Left ventricle myocardium inferior (tissue), 1 donor: ENCODE measurements around the gene SLC2A11. TPM values are rescaled to one million over a fixed set of nuclear protein-coding genes. Genes with fewer than 3 reads are reported as not detected.

Source experiments
- DNase-seq: peaks from one replicate; pipeline ENCODE4 v3.0.0-alpha.2; 2020
- H3K27ac ChIP-seq: fragments of 200-600 bp; replicated peaks from 2 replicates; pipeline ENCODE4 v1.8.0; 2021
- H3K27me3 ChIP-seq: fragments of 200-600 bp; 2 replicates; pipeline ENCODE4 v1.8.0; 2021; ENCODE audit warnings: low read depth
- H3K36me3 ChIP-seq: fragments of 200-600 bp; 2 replicates; pipeline ENCODE4 v1.8.0; 2021
- H3K4me1 ChIP-seq: fragments of 200-600 bp; 2 replicates; pipeline ENCODE4 v1.8.0; 2021
- H3K4me3 ChIP-seq: fragments of 200-600 bp; 2 replicates; pipeline ENCODE4 v1.8.0; 2021; ENCODE audit warnings: mild to moderate bottlenecking, moderate library complexity
- H3K9me3 ChIP-seq: fragments of 200-600 bp; replicated peaks from 2 replicates; pipeline ENCODE4 v1.8.0; 2021
- CTCF ChIP-seq: fragments of 200-600 bp; IDR thresholded peaks from 2 replicates; pipeline ENCODE4 v1.8.0; 2021; ENCODE audit warnings: antibody characterized with exemption, mild to moderate bottlenecking, borderline replicate concordance
- intact Hi-C: fragments of 100-400 bp; cut with micrococcal nuclease; formaldehyde crosslinking; loops from one replicate; pipeline ENCODE4 v1.11.0; 2022
- long read RNA-seq: library from polyadenylated mRNA; unstranded; transcript quantifications from one replicate; pipeline ENCODE4 v2.0.0, GENCODE V29; 2021
- total RNA-seq: library from RNA; stranded (reverse); fragmentation: NEBNext Ultra II Directional; extraction: Animal tissue kit (Norgen Biotek cat#: 25700); gene quantifications from one replicate; pipeline ENCODE4 v1.2.1, GENCODE V29; 2021
- donor health status: DM: no; HTN: yes; CAD: no; lungs with severe emphysema.

Gene SLC2A11, protein sequence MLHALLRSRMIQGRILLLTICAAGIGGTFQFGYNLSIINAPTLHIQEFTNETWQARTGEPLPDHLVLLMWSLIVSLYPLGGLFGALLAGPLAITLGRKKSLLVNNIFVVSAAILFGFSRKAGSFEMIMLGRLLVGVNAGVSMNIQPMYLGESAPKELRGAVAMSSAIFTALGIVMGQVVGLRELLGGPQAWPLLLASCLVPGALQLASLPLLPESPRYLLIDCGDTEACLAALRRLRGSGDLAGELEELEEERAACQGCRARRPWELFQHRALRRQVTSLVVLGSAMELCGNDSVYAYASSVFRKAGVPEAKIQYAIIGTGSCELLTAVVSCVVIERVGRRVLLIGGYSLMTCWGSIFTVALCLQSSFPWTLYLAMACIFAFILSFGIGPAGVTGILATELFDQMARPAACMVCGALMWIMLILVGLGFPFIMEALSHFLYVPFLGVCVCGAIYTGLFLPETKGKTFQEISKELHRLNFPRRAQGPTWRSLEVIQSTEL
- 22.0 TPM for total RNA-seq
- long read RNA-seq, partial matches to known transcripts: 15 of 28 reads
- long read RNA-seq, other reads (novel, unspliced or antisense): 10 of 28 reads

DNA sequence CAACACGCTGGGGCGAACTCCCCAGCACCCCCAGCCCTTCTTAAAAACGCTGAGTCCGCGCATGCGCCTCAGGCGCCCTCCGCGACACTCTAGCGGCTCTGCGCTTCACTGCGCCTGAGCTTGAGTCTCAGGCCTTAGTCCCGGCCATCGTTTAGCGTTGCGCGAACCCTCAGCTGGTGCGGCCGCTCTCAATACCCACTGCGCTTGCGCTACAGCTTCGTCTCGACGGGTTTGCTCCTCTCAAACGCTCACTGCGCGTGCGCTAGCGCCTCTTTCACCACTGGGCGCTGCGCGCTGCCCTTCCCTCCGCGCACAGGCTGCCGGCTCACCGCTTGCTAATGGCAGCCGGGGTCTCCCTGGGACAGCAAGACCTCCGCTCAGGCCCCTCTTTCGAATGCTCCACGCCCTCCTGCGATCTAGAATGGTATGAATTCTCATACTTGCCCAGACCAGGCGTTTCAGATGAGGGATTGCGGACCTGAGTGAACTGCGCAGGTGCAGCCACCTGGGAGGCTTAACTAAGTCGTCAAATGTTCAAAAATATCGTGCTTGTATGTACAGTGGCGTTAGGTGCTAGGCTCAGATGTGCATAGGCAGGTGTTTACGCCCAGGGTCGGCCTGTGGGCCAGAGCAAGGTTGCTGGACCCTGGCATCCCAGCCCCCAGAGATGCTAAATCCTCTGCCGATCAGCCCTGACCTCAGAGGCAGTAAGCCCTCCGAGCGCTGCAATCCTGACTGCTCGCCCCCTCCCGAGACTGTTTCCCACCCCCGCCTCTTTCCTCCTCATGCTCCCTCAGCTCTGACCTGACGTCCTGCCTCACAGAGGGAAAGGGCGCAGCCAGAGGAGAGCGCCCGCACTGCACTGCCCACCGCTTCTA, at the start of gene SLC2A11:
SLC2A11 (plus strand) TSS at position 270 of the 878 bp plus-strand sequence; CDS start at position 395, 125 bp downstream.
- H3K36me3 ChIP-seq: peaks cover 3% of the 10 kb centered on the region
- H3K9me3 ChIP-seq: no peaks in the 10 kb centered on the region
- H3K4me3 ChIP-seq: peak within 1 kb of the TSS; percentile 89
- DNase-seq: peak; percentile 97
- peak within 1 kb of the TSS; percentile 97 for H3K27ac ChIP-seq
- no peaks in the 10 kb centered on the region for H3K27me3 ChIP-seq
- peak; percentile 52 for TF ChIP-seq CTCF
- intact Hi-C loops: no loop called here
- peaks cover 31% of the 10 kb centered on the region for H3K4me1 ChIP-seq

GRCh38 chr22:23812378-23812777, 45.3 kb upstream of the SLC2A11 start:
- H3K27me3 ChIP-seq: no peaks in the 10 kb centered on the region
- no peak for DNase-seq
- intact Hi-C loops: no loop called here
- peaks cover 58% of the 10 kb centered on the region for H3K36me3 ChIP-seq
- no peak overlapping the region for H3K4me3 ChIP-seq
- peak overlapping the region; percentile 67 for H3K27ac ChIP-seq
- no peaks in the 10 kb centered on the region for H3K9me3 ChIP-seq
- H3K4me1 ChIP-seq: peaks cover 39% of the 10 kb centered on the region
- no peak for TF ChIP-seq CTCF

DNA sequence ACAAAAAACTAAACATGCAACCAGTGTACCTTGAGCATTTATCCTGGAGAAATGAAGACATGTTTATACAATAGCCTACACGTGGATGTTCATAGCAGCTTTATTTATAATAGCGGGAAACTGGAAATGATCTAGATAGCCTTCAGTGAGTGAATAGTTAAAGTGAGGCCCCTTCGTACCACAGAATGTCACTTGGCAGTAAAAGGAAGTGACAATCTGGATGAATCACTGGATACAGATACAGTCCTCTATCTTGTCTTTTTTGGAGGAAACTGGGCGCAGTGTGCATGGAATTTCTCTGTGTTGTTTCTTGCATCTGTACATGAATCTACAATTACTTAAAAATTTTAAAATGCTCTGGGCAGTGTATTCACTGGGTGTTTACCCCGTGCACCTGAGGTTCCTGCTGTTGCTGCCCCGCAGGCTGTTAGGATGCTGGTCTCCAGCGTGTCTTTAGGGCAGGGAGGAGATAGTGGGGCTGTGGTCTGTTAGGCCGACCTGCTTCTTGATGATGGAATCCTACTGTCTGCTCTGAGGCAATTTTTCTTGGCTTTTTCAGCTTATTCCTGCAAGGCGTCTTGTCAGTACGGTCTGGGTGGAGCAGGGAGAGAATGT, 42.0 kb upstream of the SLC2A11 start:
- Histone ChIP-seq H3K4me3 (no peak overlapping the region), H3K9me3 (no peaks in the 10 kb centered on the region), H3K27ac (peak overlapping the region; percentile 89), H3K4me1 (peaks cover 42% of the 10 kb centered on the region), H3K27me3 (no peaks in the 10 kb centered on the region), H3K36me3 (peaks cover 71% of the 10 kb centered on the region)
- no peak for TF ChIP-seq CTCF
- DNase-seq: no peak
- intact Hi-C loops: no loop called here

GRCh38 chr22:23816156-23816976, 41.3 kb upstream of the SLC2A11 start:
- Histone ChIP-seq H3K4me3 (peak overlapping the region; percentile 11), H3K9me3 (no peaks in the 10 kb centered on the region), H3K36me3 (peaks cover 72% of the 10 kb centered on the region), H3K27me3 (no peaks in the 10 kb centered on the region), H3K4me1 (peaks cover 48% of the 10 kb centered on the region), H3K27ac (peak overlapping the region; percentile 89)
- no peak for TF ChIP-seq CTCF
- intact Hi-C loops: no loop called here
- peak; percentile 72 for DNase-seq
